ENCODE measurements around the gene C15orf61.

C15orf61 gene

GRCh38 chr15:67504056-67504455 lies 16.9 kb upstream of the C15orf61 start:
- Histone ChIP-seq H3K36me3 (ENCODE audit: low read depth) (no peaks in the 10 kb centered on the region), H3K4me1 (ENCODE audit: insufficient read depth, poor library complexity, severe bottlenecking) (peaks cover 6% of the 10 kb centered on the region), H3K27me3 (ENCODE audit: insufficient read depth, poor library complexity, severe bottlenecking) (no peaks in the 10 kb centered on the region), H3K9me3 (ENCODE audit: severe bottlenecking) (no peaks in the 10 kb centered on the region), H3K27ac (ENCODE audit: poor library complexity, severe bottlenecking) (no peak overlapping the region), H3K4me3 (ENCODE audit: severe bottlenecking) (no peak overlapping the region)
- TF ChIP-seq CTCF (IDR thresholded peaks at IDR 0.05; ENCODE audit: poor library complexity, severe bottlenecking) = no peak
- DNase-seq (ENCODE audit: low spot score) (no peak), ATAC-seq (ENCODE audit: low read depth) (no peak)

GRCh38 chr15:67504796-67505195 lies 16.1 kb upstream of the C15orf61 start:
- no peak for DNase-seq (ENCODE audit: low spot score)
- ATAC-seq (ENCODE audit: low read depth) = no peak
- no peak overlapping the region for H3K4me3 ChIP-seq (ENCODE audit: severe bottlenecking)
- no peak for TF ChIP-seq CTCF (IDR thresholded peaks at IDR 0.05; ENCODE audit: poor library complexity, severe bottlenecking)
- H3K4me1 ChIP-seq (ENCODE audit: insufficient read depth, poor library complexity, severe bottlenecking) = peaks cover 6% of the 10 kb centered on the region
- H3K9me3 ChIP-seq (ENCODE audit: severe bottlenecking) = no peaks in the 10 kb centered on the region
- no peaks in the 10 kb centered on the region for H3K27me3 ChIP-seq (ENCODE audit: insufficient read depth, poor library complexity, severe bottlenecking)
- H3K36me3 ChIP-seq (ENCODE audit: low read depth) = no peaks in the 10 kb centered on the region
- no peak overlapping the region for H3K27ac ChIP-seq (ENCODE audit: poor library complexity, severe bottlenecking)

DNA sequence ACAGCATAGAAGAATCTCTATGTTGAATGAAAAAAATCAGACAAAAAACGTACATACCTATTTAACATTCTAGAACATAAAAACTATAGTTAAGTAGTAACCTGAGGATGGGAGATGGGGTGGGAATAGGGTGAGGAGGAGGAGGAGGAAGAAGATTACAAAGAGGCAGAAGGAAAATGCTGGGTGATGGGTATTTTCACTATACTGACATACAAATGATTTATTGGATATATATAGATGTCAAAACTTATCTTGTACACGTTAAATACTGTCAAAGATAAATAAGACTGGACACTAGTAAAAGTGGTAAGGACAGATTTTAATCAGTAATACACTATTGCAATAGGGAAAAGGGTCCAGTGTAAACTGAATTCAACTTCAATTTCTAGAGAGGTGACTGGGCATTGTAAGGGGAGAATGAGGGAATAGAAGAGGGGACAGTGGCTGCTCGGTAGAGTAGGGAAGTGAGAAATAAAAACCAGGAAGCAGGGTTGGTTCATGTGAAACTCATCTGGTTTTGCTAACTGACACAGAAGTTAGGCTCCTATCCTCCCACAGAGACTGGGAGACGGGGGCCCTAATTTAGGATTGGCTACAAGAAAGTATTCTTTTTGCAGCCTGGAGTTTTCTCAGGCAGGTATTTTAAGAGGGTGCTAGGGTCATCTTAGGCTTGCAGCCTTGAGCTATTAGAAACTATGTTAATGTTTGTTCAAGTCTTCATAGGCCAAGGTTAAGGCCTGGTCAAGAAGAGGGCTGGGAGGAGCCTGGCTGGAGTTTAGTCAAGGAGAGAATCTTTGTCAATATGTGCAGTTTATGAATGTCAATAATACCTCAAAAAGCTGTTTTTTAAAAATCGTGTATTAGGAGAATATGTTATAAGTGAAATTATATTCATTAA lies 15.0 kb upstream of the C15orf61 start:
- Histone ChIP-seq H3K4me3 (ENCODE audit: severe bottlenecking) (no peak overlapping the region), H3K4me1 (ENCODE audit: insufficient read depth, poor library complexity, severe bottlenecking) (peaks cover 11% of the 10 kb centered on the region), H3K9me3 (ENCODE audit: severe bottlenecking) (no peaks in the 10 kb centered on the region), H3K27ac (ENCODE audit: poor library complexity, severe bottlenecking) (no peak overlapping the region), H3K36me3 (ENCODE audit: low read depth) (no peaks in the 10 kb centered on the region), H3K27me3 (ENCODE audit: insufficient read depth, poor library complexity, severe bottlenecking) (no peaks in the 10 kb centered on the region)
- TF ChIP-seq CTCF (IDR thresholded peaks at IDR 0.05; ENCODE audit: poor library complexity, severe bottlenecking) = no peak
- ATAC-seq (ENCODE audit: low read depth) = no peak
- no peak for DNase-seq (ENCODE audit: low spot score)

GRCh38 chr15:67506775-67507747 lies 13.9 kb upstream of the C15orf61 start:
- no peak for DNase-seq (ENCODE audit: low spot score)
- H3K27me3 ChIP-seq (ENCODE audit: insufficient read depth, poor library complexity, severe bottlenecking) = no peaks in the 10 kb centered on the region
- no peaks in the 10 kb centered on the region for H3K9me3 ChIP-seq (ENCODE audit: severe bottlenecking)
- peaks cover 13% of the 10 kb centered on the region for H3K4me1 ChIP-seq (ENCODE audit: insufficient read depth, poor library complexity, severe bottlenecking)
- no peak overlapping the region for H3K27ac ChIP-seq (ENCODE audit: poor library complexity, severe bottlenecking)
- no peak overlapping the region for H3K4me3 ChIP-seq (ENCODE audit: severe bottlenecking)
- H3K36me3 ChIP-seq (ENCODE audit: low read depth) = peaks cover 2% of the 10 kb centered on the region; the same call in 1 of the 2 replicates
- no peak for TF ChIP-seq CTCF (IDR thresholded peaks at IDR 0.05; ENCODE audit: poor library complexity, severe bottlenecking)
- no peak for ATAC-seq (ENCODE audit: low read depth)
